Heart left ventricle (tissue), 16 donors: ENCODE data around the gene DOCK1. TPM values are rescaled to one million over a fixed set of nuclear protein-coding genes. Genes with fewer than 3 reads are reported as not detected.

ENCODE experiments used
- ATAC-seq, 4 donors: fragments of 200-7000 bp; cut with Tn5 transposase; one replicate each; pipeline ENCODE4 v1.9.1; 2020 to 2022; ENCODE audit warnings: moderate library complexity in 4 of 4, mild to moderate bottlenecking in 3 of 4, moderate number of reproducible peaks in 1 of 4
- DNase-seq, 5 donors: peaks; one replicate each; pipeline ENCODE4 v3.0.0-alpha.2; 2020
- H3K27ac ChIP-seq, 12 donors: fragments of 200-600 bp; sonication (generic) in 4 of 12; one replicate each; pipeline versions ENCODE4 v1.5.0 to v1.8.0; 2016 to 2022; ENCODE audit warnings: mild to moderate bottlenecking in 2 of 12
- H3K27me3 ChIP-seq, 9 donors: fragments of 200-600 bp; sonication (generic) in 2 of 9; one replicate each; pipeline versions ENCODE4 v1.5.1 to v1.8.0; 2016 to 2022; ENCODE audit warnings: mild to moderate bottlenecking in 3 of 9
- H3K36me3 ChIP-seq, 9 donors: fragments of 200-600 bp; sonication (generic) in 2 of 9; one replicate each; pipeline versions ENCODE4 v1.5.0 to v1.8.0; 2018 to 2022; ENCODE audit warnings: mild to moderate bottlenecking in 2 of 9
- H3K4me1 ChIP-seq, 12 donors: fragments of 200-600 bp; sonication (generic) in 4 of 12; one replicate each; pipeline versions ENCODE4 v1.5.0 to v1.8.0; 2016 to 2022; ENCODE audit warnings: mild to moderate bottlenecking in 3 of 12
- H3K4me3 ChIP-seq, 12 donors: fragments of 200-600 bp; sonication (generic) in 4 of 12; one replicate each; pipeline versions ENCODE4 v1.5.0 to v1.8.0; 2017 to 2022; ENCODE audit warnings: mild to moderate bottlenecking in 9 of 12, moderate library complexity in 4 of 12
- H3K9me3 ChIP-seq, 12 donors: fragments of 200-600 bp; sonication (generic) in 4 of 12; one replicate each; pipeline versions ENCODE4 v1.5.0 to v1.8.0; 2016 to 2022; ENCODE audit warnings: mild to moderate bottlenecking in 1 of 12
- CTCF ChIP-seq, 12 donors: fragments of 200-600 bp; sonication (generic) in 4 of 12; IDR thresholded peaks; one replicate each; pipeline versions ENCODE4 v1.5.0 to v1.8.0; 2018 to 2022; ENCODE audit warnings: antibody characterized with exemption in 12 of 12, mild to moderate bottlenecking in 5 of 12
- POLR2A ChIP-seq, 2 donors: fragments of 450-650 bp; IDR thresholded peaks; one replicate each; pipeline ENCODE4 v1.6.1; 2017; ENCODE audit warnings: antibody characterized with exemption in 2 of 2, mild to moderate bottlenecking in 2 of 2, moderate library complexity in 2 of 2
- WGBS, 4 donors: extraction: QIAGEN DNeasy Blood & Tissue Kit in 2 of 4; methylation state at CpG; one replicate each; pipeline versions ENCODE4 v1.1.5 to v1.1.7; 2013 to 2018; 5-methylcytosine and 5-hydroxymethylcytosine counted together
- intact Hi-C, 10 donors: fragments of 100-400 bp; cut with DNase I; formaldehyde crosslinking; loops; one replicate each; pipeline versions ENCODE4 v1.11.1 to v1.14.2; 2022
- polyA plus RNA-seq, 2 donors: library from polyadenylated mRNA; stranded (reverse); fragments of 200-250 nt; gene quantifications; one replicate each; pipeline ENCODE4 v1.2.3, GENCODE V29; 2013
- total RNA-seq, 9 donors: library from RNA; depleted of rRNA in 2 of 9; stranded (reverse); fragments of >200 nt in 2 of 9; fragmentation: NEBNext Ultra II Directional in 3 of 9; extraction: Animal tissue kit (Norgen Biotek cat#: 25700) in 3 of 9; gene quantifications; one replicate each; pipeline versions ENCODE4 v1.1.0 to v1.2.4, GENCODE V29; 2016 to 2023
- donor health status: ischemic (EF 13 %, LVEDD 7.1; RV severe dilation, severe dysfunction).
- donor health status: healthy with polysubstance abuse.
- donor health status: DM: no; HTN: yes; CAD: no.
- donor health status: DM: no; HTN: no; CAD: no.
- donor health status: ischemic (EF 25% LVEDD 6.9; RV normal size, moderate dysfunction).
- donor health status: ischemic (EF 25% LVEDD 5.7; RV mildly dilated, moderate dysfunction).
- donor health status: healthy.
- donor health status: DM: yes; HTN: yes; CAD: no.
- donor health status: ischemic (EF 35%, LVEDD 5.7; RV mildly dilated, moderate dysfunction).
- donor health status: nonischemic (EF 11% LVEDD 7.7; RV severe dilation, severe dysfunction).
- donor health status: DM: yes; HTN: yes; CAD: no.
- donor health status: PGD.
- donor health status: ischemic (EF 29% LVEDD 5.4; RV normal size, mild dysfunction).
- donor health status: nonischemic (EF 23%, LVEDD 6.1; RV moderate dilation, normal function).

Gene DOCK1
- total and polyA plus RNA-seq, 11 donors = 5.0 to 31.6 (median 18.6) TPM

- ATAC-seq (no peak), DNase-seq (no peak)
- H3K9me3 ChIP-seq = no peaks in the 10 kb centered on the region
- H3K36me3 ChIP-seq = peaks cover 0 to 66% (median 34%) of the 10 kb centered on the region in 9 donors
- WGBS, 4 donors = 78 to 93% (median 80%) methylated on average over 4 to 10 of the region's 10 CpGs
- intact Hi-C loops = no loop called here
- H3K27ac ChIP-seq = no peak overlapping the region
- TF ChIP-seq POLR2A (IDR thresholded peaks at IDR 0.05) (no peak), CTCF (IDR thresholded peaks at IDR 0.05) (no peak)
- H3K27me3 ChIP-seq = no peaks in the 10 kb centered on the region
- H3K4me1 ChIP-seq = no peaks in the 10 kb centered on the region
- no peak overlapping the region for H3K4me3 ChIP-seq
Observed at GRCh38 chr10:127417031-127417430, 511.8 kb downstream of the DOCK1 start.

GRCh38 chr10:127417686-127418401, 512.6 kb downstream of the DOCK1 start:
- DNase-seq (no peak), ATAC-seq (no peak)
- TF ChIP-seq CTCF (IDR thresholded peaks at IDR 0.05) = no peak
- TF ChIP-seq POLR2A (IDR thresholded peaks at IDR 0.05) = no peak
- Histone ChIP-seq H3K4me1 (no peaks in the 10 kb centered on the region), H3K27ac (no peak overlapping the region), H3K9me3 (no peaks in the 10 kb centered on the region), H3K4me3 (no peak overlapping the region), H3K27me3 (no peaks in the 10 kb centered on the region), H3K36me3 (peaks cover 0 to 60% (median 34%) of the 10 kb centered on the region in 9 donors)
- intact Hi-C loops = no loop called here
- WGBS, 4 donors = 90 to 97% (median 94%) methylated on average over 11 to 12 of the region's 12 CpGs

- Histone ChIP-seq H3K27me3 (no peaks in the 10 kb centered on the region), H3K4me1 (no peaks in the 10 kb centered on the region), H3K9me3 (no peaks in the 10 kb centered on the region), H3K36me3 (peaks cover 0 to 66% (median 34%) of the 10 kb centered on the region in 9 donors), H3K27ac (no peak overlapping the region), H3K4me3 (no peak overlapping the region)
- TF ChIP-seq POLR2A (IDR thresholded peaks at IDR 0.05) (no peak), CTCF (IDR thresholded peaks at IDR 0.05) (no peak)
- WGBS, 4 donors = 76 to 89% (median 83%) methylated on average over 10 to 13 of the region's 13 CpGs
- peak in 3 of 4 donors; percentile 24 to 56 (median 38) for ATAC-seq
- intact Hi-C loops = no loop called here
- DNase-seq = peak in 2 of 5 donors; percentile 69 to 72
Observed at GRCh38 chr10:127418536-127419168, 513.4 kb downstream of the DOCK1 start.

GRCh38 chr10:127420138-127420684, 515.0 kb downstream of the DOCK1 start:
- Histone ChIP-seq H3K27ac (no peak overlapping the region), H3K36me3 (peaks cover 0 to 69% (median 34%) of the 10 kb centered on the region in 9 donors), H3K4me1 (no peaks in the 10 kb centered on the region), H3K27me3 (no peaks in the 10 kb centered on the region), H3K9me3 (no peaks in the 10 kb centered on the region), H3K4me3 (no peak overlapping the region)
- TF ChIP-seq POLR2A (IDR thresholded peaks at IDR 0.05) (no peak), CTCF (IDR thresholded peaks at IDR 0.05) (no peak)
- ATAC-seq = no peak
- DNase-seq = no peak
- 93 to 100% (median 96%) methylated on average over 10 of the region's 10 CpGs for WGBS, 4 donors
- intact Hi-C loops = no loop called here
